ENCODE data around the gene BRINP3. TPM values are rescaled to one million over a fixed set of nuclear protein-coding genes. Genes with fewer than 3 reads are reported as not detected.

The BRINP3 gene
- total RNA-seq, 2 donors from 2014 or later = not detected

GRCh38 chr1:190479050-190479397 is 1.4 kb upstream of the BRINP3 start:
- no peaks in the 10 kb centered on the region for H3K9me3 Mint-ChIP-seq
- Histone ChIP-seq H3K9me3 (ENCODE audit: control insufficient read depth, low read length) (no peaks in the 10 kb centered on the region), H3K36me3 (ENCODE audit: control insufficient read depth, insufficient read depth, low read length) (no peaks in the 10 kb centered on the region), H3K4me3 (ENCODE audit: low read length) (peak overlapping the region; percentile 83), H3K27me3 (ENCODE audit: control insufficient read depth, insufficient read depth, low read length, poor library complexity, severe bottlenecking) (peaks cover 42% of the 10 kb centered on the region), H3K9ac (ENCODE audit: extremely low read depth, low read length, poor library complexity, severe bottlenecking) (no peak overlapping the region), H3K4me1 (ENCODE audit: control insufficient read depth, insufficient read depth, low read length) (no peaks in the 10 kb centered on the region), H3K27ac (ENCODE audit: low read depth, low read length) (peak overlapping the region; percentile 3)
- WGBS, 2 experiments (ENCODE audit: insufficient coverage in 1 of 2, insufficient read length in 1 of 2) = 0% methylated on average over 3 of the region's 4 CpGs; no CpG with 5 or more reads in 1 of the 2 experiments
- peak overlapping the region; percentile 75 for H3K4me3 Mint-ChIP-seq
- TF ChIP-seq, protein P1, sequence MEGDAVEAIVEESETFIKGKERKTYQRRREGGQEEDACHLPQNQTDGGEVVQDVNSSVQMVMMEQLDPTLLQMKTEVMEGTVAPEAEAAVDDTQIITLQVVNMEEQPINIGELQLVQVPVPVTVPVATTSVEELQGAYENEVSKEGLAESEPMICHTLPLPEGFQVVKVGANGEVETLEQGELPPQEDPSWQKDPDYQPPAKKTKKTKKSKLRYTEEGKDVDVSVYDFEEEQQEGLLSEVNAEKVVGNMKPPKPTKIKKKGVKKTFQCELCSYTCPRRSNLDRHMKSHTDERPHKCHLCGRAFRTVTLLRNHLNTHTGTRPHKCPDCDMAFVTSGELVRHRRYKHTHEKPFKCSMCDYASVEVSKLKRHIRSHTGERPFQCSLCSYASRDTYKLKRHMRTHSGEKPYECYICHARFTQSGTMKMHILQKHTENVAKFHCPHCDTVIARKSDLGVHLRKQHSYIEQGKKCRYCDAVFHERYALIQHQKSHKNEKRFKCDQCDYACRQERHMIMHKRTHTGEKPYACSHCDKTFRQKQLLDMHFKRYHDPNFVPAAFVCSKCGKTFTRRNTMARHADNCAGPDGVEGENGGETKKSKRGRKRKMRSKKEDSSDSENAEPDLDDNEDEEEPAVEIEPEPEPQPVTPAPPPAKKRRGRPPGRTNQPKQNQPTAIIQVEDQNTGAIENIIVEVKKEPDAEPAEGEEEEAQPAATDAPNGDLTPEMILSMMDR (conservative IDR thresholded peaks at IDR 0.05) = no peak
- H3K27ac Mint-ChIP-seq = peak overlapping the region; percentile 33
- peaks cover 27% of the 10 kb centered on the region for H3K4me1 Mint-ChIP-seq
- no peak for DNase-seq
- H3K36me3 Mint-ChIP-seq (ENCODE audit: low read depth) = no peaks in the 10 kb centered on the region
- peaks cover 55% of the 10 kb centered on the region for H3K27me3 Mint-ChIP-seq (ENCODE audit: insufficient read depth)

- H3K27ac ChIP-seq (ENCODE audit: low read depth, low read length) = peak overlapping the region; percentile 3
- H3K27me3 Mint-ChIP-seq (ENCODE audit: insufficient read depth) = peaks cover 61% of the 10 kb centered on the region
- WGBS, 2 experiments (ENCODE audit: insufficient coverage in 1 of 2, insufficient read length in 1 of 2) = 0% methylated on average over 10 to 41 of the region's 42 CpGs
- H3K4me3 Mint-ChIP-seq = peak overlapping the region; percentile 75
- no peaks in the 10 kb centered on the region for H3K9me3 ChIP-seq (ENCODE audit: control insufficient read depth, low read length)
- no peak overlapping the region for H3K9ac ChIP-seq (ENCODE audit: extremely low read depth, low read length, poor library complexity, severe bottlenecking)
- no peaks in the 10 kb centered on the region for H3K36me3 Mint-ChIP-seq (ENCODE audit: low read depth)
- TF ChIP-seq, protein P1 (conservative IDR thresholded peaks at IDR 0.05) = no peak
- H3K4me3 ChIP-seq (ENCODE audit: low read length) = peak overlapping the region; percentile 83
- H3K4me1 ChIP-seq (ENCODE audit: control insufficient read depth, insufficient read depth, low read length) = no peaks in the 10 kb centered on the region
- no peaks in the 10 kb centered on the region for H3K9me3 Mint-ChIP-seq
- peak overlapping the region; percentile 33 for H3K27ac Mint-ChIP-seq
- H3K4me1 Mint-ChIP-seq = peaks cover 27% of the 10 kb centered on the region
- H3K27me3 ChIP-seq (ENCODE audit: control insufficient read depth, insufficient read depth, low read length, poor library complexity, severe bottlenecking) = peaks cover 49% of the 10 kb centered on the region
- DNase-seq = peak; percentile 84
- H3K36me3 ChIP-seq (ENCODE audit: control insufficient read depth, insufficient read depth, low read length) = no peaks in the 10 kb centered on the region
Observed at GRCh38 chr1:190478149-190479049, 735 bp upstream of the BRINP3 start.

DNA sequence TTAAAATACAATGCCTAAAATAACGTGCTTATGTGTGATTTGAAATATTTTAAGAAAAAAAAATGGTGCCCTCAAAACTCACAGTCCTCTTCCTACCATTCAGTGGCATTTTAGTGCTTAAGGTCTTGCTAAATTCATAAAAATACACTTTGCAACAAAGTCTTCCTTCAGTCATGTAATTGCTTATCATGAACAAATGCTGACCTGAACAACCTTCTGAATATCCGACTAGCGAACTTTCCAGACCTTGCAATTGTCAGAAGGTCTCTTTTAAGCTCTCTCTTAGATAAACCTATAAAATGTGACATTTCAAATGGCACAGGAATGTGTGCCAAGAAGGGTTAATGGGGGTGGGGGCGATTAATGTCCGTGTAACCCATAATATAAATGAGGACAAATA is 858 bp downstream of the BRINP3 start:
- 57% methylated on average over 3 of the region's 5 CpGs; no CpG with 5 or more reads in 1 of the 2 experiments for WGBS, 2 experiments (ENCODE audit: insufficient coverage in 1 of 2, insufficient read length in 1 of 2)
- H3K4me3 Mint-ChIP-seq = no peak overlapping the region
- TF ChIP-seq, protein P1 (conservative IDR thresholded peaks at IDR 0.05) = no peak
- no peaks in the 10 kb centered on the region for H3K36me3 Mint-ChIP-seq (ENCODE audit: low read depth)
- no peak overlapping the region for H3K4me3 ChIP-seq (ENCODE audit: low read length)
- no peaks in the 10 kb centered on the region for H3K9me3 Mint-ChIP-seq
- no peak overlapping the region for H3K9ac ChIP-seq (ENCODE audit: extremely low read depth, low read length, poor library complexity, severe bottlenecking)
- no peak for DNase-seq
- no peaks in the 10 kb centered on the region for H3K4me1 ChIP-seq (ENCODE audit: control insufficient read depth, insufficient read depth, low read length)
- H3K36me3 ChIP-seq (ENCODE audit: control insufficient read depth, insufficient read depth, low read length) = no peaks in the 10 kb centered on the region
- H3K27ac ChIP-seq (ENCODE audit: low read depth, low read length) = no peak overlapping the region
- H3K27me3 Mint-ChIP-seq (ENCODE audit: insufficient read depth) = peaks cover 74% of the 10 kb centered on the region
- peaks cover 60% of the 10 kb centered on the region for H3K27me3 ChIP-seq (ENCODE audit: control insufficient read depth, insufficient read depth, low read length, poor library complexity, severe bottlenecking)
- H3K9me3 ChIP-seq (ENCODE audit: control insufficient read depth, low read length) = no peaks in the 10 kb centered on the region
- H3K27ac Mint-ChIP-seq = no peak overlapping the region
- H3K4me1 Mint-ChIP-seq = peaks cover 27% of the 10 kb centered on the region
